ENCODE results near the gene SUN2.

The SUN2 gene

DNA sequence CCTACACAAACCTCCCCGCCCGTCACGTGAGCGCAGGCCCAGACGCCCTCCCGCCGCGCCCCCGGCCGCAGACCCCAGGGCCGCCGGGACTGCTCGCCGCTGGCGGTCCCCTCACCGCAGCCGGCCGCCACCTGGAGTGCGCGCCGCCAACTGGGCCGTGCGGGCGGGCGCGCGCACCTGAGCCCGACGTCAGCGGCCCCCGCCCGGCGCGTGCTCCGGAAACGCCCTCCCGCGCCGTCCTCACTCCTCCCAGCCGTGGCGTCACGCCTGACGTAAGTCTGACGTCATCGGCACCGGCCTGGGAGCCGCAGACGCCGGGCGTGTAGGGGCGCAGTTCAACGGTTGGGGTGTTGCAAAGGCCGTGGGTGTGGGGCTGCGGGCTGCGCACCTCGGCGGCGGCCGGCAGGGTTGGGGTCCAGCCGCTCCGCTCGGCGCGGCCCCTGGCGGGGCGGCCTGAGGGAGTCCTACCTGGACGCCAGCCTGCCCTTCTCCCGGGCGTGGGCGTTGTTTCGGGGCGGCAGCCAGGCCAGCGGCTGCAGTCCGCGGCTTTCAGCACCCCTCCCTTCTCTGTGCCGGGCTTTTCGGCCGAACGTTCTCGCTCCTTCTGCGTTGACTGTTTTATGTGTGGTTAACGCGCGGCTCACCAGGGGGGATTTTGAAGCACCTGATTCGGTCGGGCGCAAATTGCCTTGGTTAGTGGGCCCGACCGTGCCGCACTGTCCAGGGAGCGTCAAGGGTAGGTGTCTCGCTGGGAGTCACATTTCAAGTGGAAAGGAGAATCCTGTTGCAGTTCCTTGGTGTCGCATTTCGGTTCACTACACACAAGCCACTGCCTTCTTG, 54.8 kb downstream of the SUN2 start, which contains the start of gene JOSD1:
TSS of gene JOSD1 (minus strand) at position 155 of the 840 bp plus-strand sequence. CDS start 956 bp downstream, outside the sequence.
- H3K4me3 ChIP-seq (ENCODE audit: low read length) = peak within 1 kb of the TSS; percentile 99
- TF ChIP-seq ZNF274 (IDR thresholded peaks at IDR 0.05; ENCODE audit: low read depth, low read length) = no peak

DNA sequence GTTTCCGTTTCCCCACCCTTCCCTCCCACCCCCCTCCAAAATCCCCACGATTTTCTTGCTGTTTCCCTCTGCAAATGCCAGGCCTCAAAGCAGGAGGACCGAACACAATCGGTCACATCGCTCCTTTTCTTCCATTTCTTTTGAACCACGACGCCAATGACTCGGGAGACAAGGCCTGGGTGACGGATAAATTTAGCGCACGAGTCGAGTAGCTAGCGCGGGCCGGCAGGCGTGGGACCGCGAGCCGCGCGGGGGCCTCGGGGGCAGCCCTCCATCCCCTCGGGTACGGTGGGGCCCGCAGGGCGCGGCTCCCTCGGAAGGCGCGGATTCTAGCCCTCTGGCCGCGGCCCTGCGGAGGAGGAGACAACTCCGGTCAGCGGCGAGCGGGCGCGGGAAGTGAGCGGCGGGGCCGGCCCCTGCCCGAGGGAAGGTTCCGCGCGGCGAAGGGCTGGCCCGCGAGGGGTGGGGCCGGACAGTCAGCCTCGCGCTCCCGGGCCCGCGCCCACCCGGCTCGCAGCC, 55.5 kb downstream of the SUN2 start:
- TF ChIP-seq ZNF274 (IDR thresholded peaks at IDR 0.05; ENCODE audit: low read depth, low read length) = no peak
- H3K4me3 ChIP-seq (ENCODE audit: low read length) = peak overlapping the region; percentile 99

DNA sequence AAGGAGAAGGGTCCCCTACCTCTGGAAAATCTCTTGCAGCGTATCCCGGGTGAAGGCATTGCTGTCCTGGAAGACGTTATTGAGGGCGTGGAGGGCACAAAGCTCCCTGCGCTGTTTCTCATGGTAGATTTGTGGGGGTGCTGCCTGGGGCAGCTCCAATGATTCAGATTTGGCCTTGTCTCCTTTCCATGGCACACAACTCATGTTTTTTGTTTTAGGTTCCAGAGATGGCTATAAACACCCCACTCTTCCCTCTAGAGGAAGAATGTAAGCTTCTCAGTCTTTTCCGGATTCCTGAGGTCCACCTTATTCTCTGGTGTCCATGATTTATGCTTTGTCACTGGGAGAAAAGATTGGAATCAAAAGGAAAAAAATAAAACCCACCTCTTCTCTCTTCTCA, 56.0 kb downstream of the SUN2 start:
- TF ChIP-seq ZNF274 (IDR thresholded peaks at IDR 0.05; ENCODE audit: low read depth, low read length) = no peak

DNA sequence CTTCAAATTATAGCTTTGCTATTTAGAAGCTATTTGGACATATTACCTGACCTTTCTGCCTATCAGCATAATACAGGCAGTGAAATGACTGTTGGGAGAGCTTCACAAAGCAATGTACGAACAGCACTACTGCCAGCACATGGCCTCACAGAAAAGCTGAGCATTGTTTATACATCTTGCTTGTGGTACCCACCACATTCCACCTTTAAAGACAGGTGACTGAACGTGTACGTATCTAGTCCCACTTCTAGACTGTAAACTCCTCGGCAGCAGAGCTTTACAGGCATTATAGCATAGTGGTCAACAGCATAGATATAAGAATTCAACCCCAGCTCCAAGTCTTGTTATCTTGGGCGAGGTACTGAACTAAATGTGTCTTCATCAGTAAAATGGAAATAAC, 56.7 kb downstream of the SUN2 start:
- TF ChIP-seq ZNF274 (IDR thresholded peaks at IDR 0.05; ENCODE audit: low read depth, low read length) = no peak
- H3K4me3 ChIP-seq (ENCODE audit: low read length) = peak overlapping the region; percentile 99

More for the DNA sequence above, 56.0 kb downstream of the SUN2 start:
- peak overlapping the region; percentile 99 for H3K4me3 ChIP-seq (ENCODE audit: low read length)

DNA sequence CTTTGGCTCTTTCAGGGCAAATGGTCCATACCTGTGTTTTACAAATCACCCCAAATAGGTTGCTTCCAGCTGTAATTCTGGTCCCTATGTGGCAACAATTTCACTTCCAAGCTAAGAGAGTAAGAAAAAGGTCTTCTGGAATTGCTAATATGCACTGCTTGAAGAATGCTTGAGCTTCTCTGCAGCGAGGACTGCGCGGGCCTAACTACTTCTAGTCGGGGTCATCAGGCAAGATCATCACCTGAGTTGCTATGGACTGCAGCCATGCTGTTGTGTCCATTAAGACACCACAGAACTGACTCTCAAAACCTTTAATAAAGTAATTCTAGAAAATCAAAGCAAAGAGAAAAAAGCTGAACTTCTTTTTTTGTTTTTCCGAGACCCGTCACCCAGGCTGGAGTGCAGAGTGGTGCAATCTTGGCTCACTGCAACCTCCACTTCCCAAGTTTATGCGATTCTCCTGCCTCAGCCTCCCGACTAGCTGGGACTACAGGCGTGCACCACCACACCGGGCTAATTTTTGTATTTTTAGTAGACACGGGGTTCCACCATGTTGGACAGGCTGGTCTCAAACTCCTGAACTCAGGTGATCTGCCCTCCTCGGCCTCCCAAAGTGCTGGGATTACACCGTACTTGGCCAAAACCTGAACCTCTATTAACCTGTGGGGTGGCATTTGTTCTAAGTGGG, 57.2 kb downstream of the SUN2 start:
- no peak for TF ChIP-seq ZNF274 (IDR thresholded peaks at IDR 0.05; ENCODE audit: low read depth, low read length)

DNA sequence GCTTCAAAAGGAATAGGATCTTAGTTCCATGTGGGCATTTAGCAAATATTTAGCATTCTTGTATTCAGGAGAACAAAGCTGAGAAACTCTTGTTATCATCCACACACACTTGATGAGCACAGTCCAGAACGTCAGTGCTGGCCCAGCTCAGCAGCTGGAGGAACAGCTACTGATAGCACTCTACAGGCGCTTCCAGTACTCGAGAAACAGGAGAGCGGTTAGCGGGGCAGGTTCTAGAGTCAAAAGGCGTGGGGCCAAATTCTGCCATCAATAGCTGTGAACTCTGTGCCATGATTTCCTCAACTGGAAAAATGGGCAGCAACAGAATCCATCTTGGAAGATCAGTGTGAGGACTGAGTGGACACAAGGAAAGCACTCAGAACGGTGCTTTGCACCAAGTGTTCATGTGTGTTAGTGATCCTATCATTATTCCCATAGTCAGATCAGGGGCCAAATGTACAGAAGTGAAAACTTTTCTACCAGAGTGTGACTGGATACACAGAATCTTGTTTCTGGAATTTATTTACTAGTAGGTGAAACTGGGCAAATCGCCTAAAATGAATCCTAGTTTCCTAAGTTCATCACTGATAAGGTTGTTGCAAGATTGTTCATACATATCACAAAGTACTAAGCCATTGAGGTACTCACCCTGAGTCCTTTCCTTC, 58.2 kb downstream of the SUN2 start:
- no peak for TF ChIP-seq ZNF274 (IDR thresholded peaks at IDR 0.05; ENCODE audit: low read depth, low read length)
- H3K4me3 ChIP-seq (ENCODE audit: low read length) = peak overlapping the region; percentile 17; the same call in 1 of the 2 replicates

More for the DNA sequence above, 57.2 kb downstream of the SUN2 start:
- peak overlapping the region; percentile 99 for H3K4me3 ChIP-seq (ENCODE audit: low read length)

DNA sequence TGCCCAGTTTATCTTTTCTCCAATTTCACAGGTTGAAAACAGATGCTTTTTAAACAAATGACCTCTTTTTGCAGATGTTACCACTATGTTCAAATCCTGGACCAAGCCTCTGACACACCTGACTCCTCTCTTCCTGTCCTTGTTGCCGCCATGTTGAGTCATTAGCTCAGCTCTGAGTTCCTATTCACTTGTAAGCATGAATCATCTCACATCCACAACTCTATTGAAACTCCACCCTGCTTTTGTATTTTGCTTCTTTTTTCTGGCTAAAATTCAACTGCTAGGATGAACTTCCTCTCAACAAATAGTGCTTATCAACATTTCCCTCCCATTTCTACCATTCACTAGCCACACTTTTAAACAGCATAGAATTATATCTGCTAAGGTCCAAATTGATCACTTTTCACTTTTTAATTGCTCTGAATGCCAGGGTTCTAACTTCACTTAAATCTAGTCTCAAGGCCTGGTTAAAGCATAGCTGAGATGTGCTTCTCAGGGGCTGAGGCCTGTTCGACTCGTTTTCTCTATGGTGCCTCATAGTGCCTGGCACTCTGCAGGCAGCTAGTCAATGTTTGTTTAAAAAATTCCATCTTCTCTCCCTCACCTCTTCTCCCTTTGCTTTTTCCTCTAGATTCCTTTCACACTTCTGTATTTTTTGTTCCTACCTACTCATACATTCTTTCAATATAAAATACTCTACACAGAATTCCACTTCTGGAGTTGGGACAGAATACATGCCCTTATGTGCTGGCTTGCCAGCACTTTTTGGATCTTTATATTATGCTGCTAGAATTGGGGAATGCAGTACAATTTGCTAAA, 59.0 kb downstream of the SUN2 start:
- H3K4me3 ChIP-seq (ENCODE audit: low read length) = peak overlapping the region; percentile 17; the same call in 1 of the 2 replicates
- no peak for TF ChIP-seq ZNF274 (IDR thresholded peaks at IDR 0.05; ENCODE audit: low read depth, low read length)

DNA sequence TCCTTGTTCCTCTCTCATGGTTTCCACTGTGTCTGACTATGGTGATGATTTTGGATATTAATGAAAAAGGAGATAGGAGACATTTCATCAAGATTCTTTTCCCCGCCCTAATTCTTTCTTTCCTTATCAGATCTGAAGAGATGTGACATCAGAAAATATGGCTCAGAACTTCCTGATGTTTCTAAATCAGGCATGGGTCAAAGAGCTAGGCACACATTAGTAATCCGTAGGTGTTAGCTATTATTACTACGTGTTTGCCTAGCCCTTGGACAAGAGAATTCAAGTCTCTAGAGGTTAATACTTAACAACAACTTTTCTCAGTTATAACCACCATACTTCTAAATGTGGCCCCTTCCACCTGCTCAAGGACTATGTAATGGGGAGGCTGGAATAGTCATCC, 60.9 kb downstream of the SUN2 start:
- H3K4me3 ChIP-seq (ENCODE audit: low read length) = no peak overlapping the region
- TF ChIP-seq ZNF274 (IDR thresholded peaks at IDR 0.05; ENCODE audit: low read depth, low read length) = no peak

DNA sequence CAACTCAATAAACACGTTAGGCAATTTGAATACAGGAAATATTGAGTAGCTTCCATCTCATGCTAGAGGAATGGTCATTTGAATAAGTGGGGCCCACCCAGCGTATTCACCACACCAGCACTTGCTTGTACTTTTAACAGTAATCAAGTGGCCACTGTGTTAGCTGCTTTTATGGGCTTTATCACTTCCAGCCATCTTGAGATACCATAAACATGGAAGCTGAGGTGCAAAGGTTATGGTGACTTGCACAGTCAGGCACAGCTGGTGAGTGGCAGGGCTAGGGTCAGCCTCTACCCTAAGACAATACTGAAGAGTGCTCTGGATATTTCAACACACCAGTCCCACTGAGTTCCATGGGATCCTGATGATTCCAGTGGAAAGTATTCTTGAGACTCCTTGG, 61.7 kb downstream of the SUN2 start:
- H3K4me3 ChIP-seq (ENCODE audit: low read length) = no peak overlapping the region
- TF ChIP-seq ZNF274 (IDR thresholded peaks at IDR 0.05; ENCODE audit: low read depth, low read length) = no peak

DNA sequence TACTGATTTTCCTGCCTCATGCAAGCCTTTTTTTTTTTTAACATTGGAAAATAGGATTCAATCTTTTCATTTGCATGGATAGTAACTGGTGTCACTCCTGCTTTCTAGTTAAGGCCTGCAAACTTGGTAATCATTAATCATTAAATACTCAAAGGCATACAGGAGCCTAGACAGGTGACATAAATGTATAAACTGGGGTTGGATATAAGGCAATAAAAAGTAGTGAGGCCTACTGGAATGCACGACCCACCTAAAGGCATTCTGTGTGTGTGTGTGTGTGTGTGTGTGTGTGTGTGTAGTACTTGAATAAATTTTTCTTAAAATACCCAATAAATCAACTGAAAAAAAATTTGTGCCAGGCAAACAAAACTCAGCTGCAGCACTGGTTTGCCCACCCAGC, 66.1 kb downstream of the SUN2 start:
- TF ChIP-seq ZNF274 (IDR thresholded peaks at IDR 0.05; ENCODE audit: low read depth, low read length) = no peak
- H3K4me3 ChIP-seq (ENCODE audit: low read length) = no peak overlapping the region

DNA sequence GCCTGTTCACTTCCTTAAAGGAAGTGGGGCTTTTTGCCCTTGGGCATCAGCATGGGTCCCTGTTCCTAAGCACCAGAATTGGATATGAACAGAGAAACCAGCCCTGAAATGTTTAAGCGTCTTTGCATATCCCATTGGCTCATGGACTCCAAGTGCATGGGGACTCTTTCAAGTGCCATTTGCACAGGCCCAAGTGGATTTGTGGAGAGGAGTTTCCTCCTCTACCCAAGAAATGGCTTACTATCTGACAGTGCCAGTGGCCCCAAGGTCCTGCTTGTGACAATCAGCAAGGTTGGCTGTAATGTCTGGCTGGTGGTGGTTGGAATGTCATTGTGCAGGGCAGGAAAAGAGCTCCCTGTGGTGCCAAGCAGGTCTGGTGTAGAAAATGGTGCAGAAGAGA, 70.0 kb downstream of the SUN2 start:
- no peak overlapping the region for H3K4me3 ChIP-seq (ENCODE audit: low read length)
- TF ChIP-seq ZNF274 (IDR thresholded peaks at IDR 0.05; ENCODE audit: low read depth, low read length) = no peak

DNA sequence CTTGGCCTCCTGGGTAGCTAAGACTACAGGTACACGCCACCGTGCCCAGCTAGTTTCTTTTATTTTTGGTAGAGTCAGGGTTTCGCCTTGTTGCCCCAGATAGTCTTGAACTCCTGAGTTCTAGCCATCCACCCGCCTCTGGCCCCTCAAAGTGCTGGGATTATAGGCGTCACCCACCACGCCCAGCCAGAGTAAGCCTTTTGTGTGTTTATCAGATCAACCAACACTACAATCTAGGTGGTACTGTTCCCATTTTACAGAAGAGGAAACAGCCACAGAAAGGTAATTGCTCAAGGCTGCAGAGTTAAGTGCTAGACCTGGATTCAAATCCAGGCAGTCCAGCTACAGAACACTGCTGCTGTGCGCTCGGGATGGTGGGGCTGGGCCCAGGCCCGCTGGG, 70.9 kb downstream of the SUN2 start:
- no peak overlapping the region for H3K4me3 ChIP-seq (ENCODE audit: low read length)
- TF ChIP-seq ZNF274 (IDR thresholded peaks at IDR 0.05; ENCODE audit: low read depth, low read length) = no peak
